ENCODE measurements around the gene EDIL3.

- TF ChIP-seq CTCF (IDR thresholded peaks at IDR 0.05; ENCODE audit: low read depth, low read length) (no peak), EZH2phosphoT487 (IDR thresholded peaks at IDR 0.05; ENCODE audit: low read depth) (no peak)
Measured at GRCh38 chr5:84379749-84380148, 4.9 kb downstream of the EDIL3 start.
